H9 (cell line): ENCODE measurements around the gene PSMA2. TPM values are rescaled to one million over a fixed set of nuclear protein-coding genes. Genes with fewer than 3 reads are reported as not detected.

Experiments used
- DNase-seq: peaks from one replicate; pipeline ENCODE4 v3.0.0-alpha.2; 2017
- H2AFZ ChIP-seq: one replicate; pipeline ENCODE4 v1.6.1; 2013; ENCODE audit warnings: mild to moderate bottlenecking, low read length, control low read depth, moderate library complexity
- H2AK5ac ChIP-seq: 2 replicates; pipeline ENCODE4 v1.6.1; 2013; ENCODE audit warnings: low read length, control low read depth, mixed read lengths; ENCODE audit not compliant: insufficient read length
- H2BK120ac ChIP-seq: one replicate; pipeline ENCODE4 v1.6.1; 2013; ENCODE audit warnings: low read depth, mild to moderate bottlenecking, low read length, control low read depth, inconsistent platforms; ENCODE audit not compliant: poor library complexity, severe bottlenecking
- H2BK12ac ChIP-seq: 2 replicates; pipeline ENCODE4 v1.6.1; 2013; ENCODE audit warnings: low read length, control low read depth, mixed read lengths, low read depth; ENCODE audit not compliant: insufficient read length
- H2BK15ac ChIP-seq: 2 replicates; pipeline ENCODE4 v1.6.1; 2013; ENCODE audit warnings: low read depth, low read length, control low read depth
- H2BK20ac ChIP-seq: one replicate; pipeline ENCODE4 v1.6.1; 2013; ENCODE audit warnings: low read depth, mild to moderate bottlenecking, low read length, control low read depth, inconsistent platforms; ENCODE audit not compliant: poor library complexity, severe bottlenecking
- H2BK5ac ChIP-seq: 2 replicates; pipeline ENCODE4 v1.6.1; 2013; ENCODE audit warnings: low read length, control low read depth, mixed read lengths; ENCODE audit not compliant: insufficient read length
- H3K14ac ChIP-seq: 2 replicates; pipeline ENCODE4 v1.6.1; 2013; ENCODE audit warnings: low read length, control low read depth; ENCODE audit not compliant: insufficient read depth
- H3K18ac ChIP-seq: 2 replicates; pipeline ENCODE4 v1.6.1; 2013; ENCODE audit warnings: low read depth, mild to moderate bottlenecking, mixed read lengths, low read length, control low read depth; ENCODE audit not compliant: insufficient read length
- H3K23ac ChIP-seq: 2 replicates; pipeline ENCODE4 v1.6.1; 2013; ENCODE audit warnings: low read length, control low read depth, mixed read lengths, low read depth; ENCODE audit not compliant: insufficient read length
- H3K23me2 ChIP-seq: 2 replicates; pipeline ENCODE4 v1.6.1; 2013; ENCODE audit warnings: low read depth, mild to moderate bottlenecking, mixed read lengths, low read length, control low read depth; ENCODE audit not compliant: insufficient read length, poor library complexity, severe bottlenecking
- H3K27ac ChIP-seq: 2 replicates; pipeline ENCODE4 v1.5.1; 2013; ENCODE audit warnings: low read length, control low read depth, mixed read lengths, low read depth; ENCODE audit not compliant: insufficient read length
- H3K27me3 ChIP-seq: 2 replicates; pipeline ENCODE4 v1.6.1; 2013; ENCODE audit warnings: low read length, control low read depth, inconsistent platforms; ENCODE audit not compliant: insufficient read depth
- H3K4ac ChIP-seq: 2 replicates; pipeline ENCODE4 v1.6.1; 2013; ENCODE audit warnings: low read depth, mild to moderate bottlenecking, control low read depth, inconsistent platforms, low read length, moderate library complexity
- H3K4me1 ChIP-seq: 2 replicates; pipeline ENCODE4 v1.6.1; 2013; ENCODE audit warnings: low read length, control low read depth, inconsistent platforms; ENCODE audit not compliant: insufficient read depth
- H3K4me2 ChIP-seq: 2 replicates; pipeline ENCODE4 v1.6.1; 2013; ENCODE audit warnings: low read length, control low read depth, mixed read lengths; ENCODE audit not compliant: insufficient read length, insufficient read depth
- H3K56ac ChIP-seq: 2 replicates; pipeline ENCODE4 v1.6.1; 2013; ENCODE audit warnings: low read depth, mild to moderate bottlenecking, mixed read lengths, low read length, control low read depth; ENCODE audit not compliant: insufficient read length
- H3K79me1 ChIP-seq: 2 replicates; pipeline ENCODE4 v1.6.1; 2013; ENCODE audit warnings: low read depth, mild to moderate bottlenecking, moderate library complexity, low read length, control low read depth, inconsistent platforms; ENCODE audit not compliant: insufficient read depth, poor library complexity, severe bottlenecking
- H3K79me2 ChIP-seq: 2 replicates; pipeline ENCODE4 v1.6.1; 2013; ENCODE audit warnings: low read length, control low read depth, inconsistent platforms; ENCODE audit not compliant: insufficient read depth
- H3K9ac ChIP-seq: 2 replicates; pipeline ENCODE4 v1.6.1; 2013; ENCODE audit warnings: low read length, control low read depth, mixed read lengths; ENCODE audit not compliant: insufficient read length; ENCODE audit errors: extremely low read depth
- H3K9me3 ChIP-seq: one replicate; pipeline ENCODE4 v1.6.1; 2013; ENCODE audit warnings: low read depth, low read length, inconsistent platforms; ENCODE audit not compliant: control insufficient read depth
- H3T11ph ChIP-seq: one replicate; pipeline ENCODE4 v1.6.1; 2013; ENCODE audit warnings: mild to moderate bottlenecking, low read length, control low read depth, inconsistent platforms
- H4K20me1 ChIP-seq: one replicate; pipeline ENCODE4 v1.6.1; 2013; ENCODE audit not compliant: control insufficient read depth, insufficient read length, insufficient read depth
- H4K5ac ChIP-seq: 2 replicates; pipeline ENCODE4 v1.6.1; 2013; ENCODE audit warnings: low read depth, mild to moderate bottlenecking, mixed read lengths, low read length, control low read depth; ENCODE audit not compliant: insufficient read length
- H4K8ac ChIP-seq: replicated peaks from 2 replicates; pipeline ENCODE4 v1.6.1; 2013; ENCODE audit warnings: low read length, control low read depth, mixed read lengths, low read depth; ENCODE audit not compliant: insufficient read length
- H4K91ac ChIP-seq: 2 replicates; pipeline ENCODE4 v1.6.1; 2013; ENCODE audit warnings: low read depth, mild to moderate bottlenecking, moderate library complexity, mixed read lengths, low read length, control low read depth; ENCODE audit not compliant: insufficient read length
- H3K27ac Mint-ChIP-seq, 3 experiments: 2 replicates in 2 of 3; 3 replicates in 1 of 3; pipeline ENCODE4 v1.8.0; 2020 to 2021; ENCODE audit warnings: mixed read lengths in 3 of 3, mild to moderate bottlenecking in 1 of 3, moderate library complexity in 1 of 3
- H3K27me3 Mint-ChIP-seq: 2 replicates; pipeline ENCODE4 v1.8.0; 2021; ENCODE audit warnings: low read depth, mild to moderate bottlenecking, moderate library complexity, mixed read lengths
- H3K36me3 Mint-ChIP-seq, 3 experiments: 2 replicates in 2 of 3; 3 replicates in 1 of 3; pipeline ENCODE4 v1.8.0; 2020 to 2021; ENCODE audit warnings: low read depth in 3 of 3, mixed read lengths in 3 of 3; ENCODE audit not compliant: insufficient read depth in 1 of 3
- H3K4me1 Mint-ChIP-seq, 2 experiments: 2 replicates each; pipeline ENCODE4 v1.8.0; 2020; ENCODE audit warnings: mixed read lengths in 2 of 2
- H3K4me3 Mint-ChIP-seq, 2 experiments: 2 replicates in 1 of 2; 3 replicates in 1 of 2; pipeline ENCODE4 v1.8.0; 2020 to 2021; ENCODE audit warnings: mild to moderate bottlenecking in 2 of 2, mixed read lengths in 2 of 2, moderate library complexity in 1 of 2
- H3K9me3 Mint-ChIP-seq, 2 experiments: 2 replicates in 1 of 2; 3 replicates in 1 of 2; pipeline ENCODE4 v1.8.0; 2020; ENCODE audit warnings: mild to moderate bottlenecking in 2 of 2, mixed read lengths in 2 of 2, moderate library complexity in 1 of 2
- CTCF ChIP-seq: fragments of 200-600 bp; sonication (generic); conservative IDR thresholded peaks from 3 replicates; pipeline ENCODE4 v1.8.0; 2021; ENCODE audit warnings: antibody characterized with exemption, mild to moderate bottlenecking
- WGBS: extraction: QIAGEN DNeasy Blood & Tissue Kit; methylation state at CpG from one replicate; pipeline ENCODE4 v1.1.7; 2013; ENCODE audit warnings: missing lambda C conversion rate, low lambda C conversion rate, mixed read lengths; ENCODE audit not compliant: insufficient read length; ENCODE audit errors: extremely low coverage; 5-methylcytosine and 5-hydroxymethylcytosine counted together
- total RNA-seq: library from RNA; stranded (reverse); gene quantifications from 2 replicates; pipeline ENCODE4 v1.2.1, GENCODE V29; 2021

The PSMA2 gene
- total RNA-seq, 1 experiment from 2014 or later, result 227 TPM

GRCh38 chr7:42952328-42952727 lies 20.4 kb upstream of the PSMA2 start:
- Histone ChIP-seq H3K56ac (no peak overlapping the region), H3K18ac (no peak overlapping the region), H3K9ac (no peak overlapping the region), H2AFZ (no peak overlapping the region), H3K27me3 (no peaks in the 10 kb centered on the region), H3K9me3 (no peaks in the 10 kb centered on the region), H3T11ph (no peak overlapping the region), H3K4me2 (no peak overlapping the region), H2BK12ac (no peak overlapping the region), H2BK5ac (no peak overlapping the region), H2AK5ac (no peak overlapping the region), H3K79me1 (no peaks in the 10 kb centered on the region), H3K4ac (no peak overlapping the region), H4K91ac (no peak overlapping the region), H3K14ac (no peak overlapping the region), H3K27ac (no peak overlapping the region), H4K5ac (no peak overlapping the region), H3K79me2 (no peaks in the 10 kb centered on the region), H4K20me1 (no peaks in the 10 kb centered on the region), H3K4me1 (no peaks in the 10 kb centered on the region), H2BK120ac (no peak overlapping the region), H2BK15ac (no peak overlapping the region), H2BK20ac (no peak overlapping the region), H4K8ac (no peak overlapping the region), H3K23ac (no peak overlapping the region), H3K23me2 (no peaks in the 10 kb centered on the region)
- Mint-ChIP-seq H3K4me1 (peaks cover 3 to 4% of the 10 kb centered on the region in 2 experiments; a peak in 2 of 4 replicates), H3K27me3 (no peaks in the 10 kb centered on the region), H3K36me3 (peaks cover 6 to 17% (median 9%) of the 10 kb centered on the region in 3 experiments; a peak in 6 of 7 replicates), H3K4me3 (no peak overlapping the region), H3K27ac (no peak overlapping the region), H3K9me3 (peaks cover 16 to 23% of the 10 kb centered on the region in 2 experiments; a peak in 4 of 5 replicates)
- WGBS, result no CpG with 5 or more reads among the region's 4 CpGs
- TF ChIP-seq CTCF, result no peak
- DNase-seq, result no peak
